Effector memory CD8-positive, alpha-beta T cell (primary cell): ENCODE measurements around the gene GPC6.

Source experiments
- ATAC-seq: fragments of 150-1000 bp; cut with Tn5 transposase; replicated peaks from 2 replicates; pipeline ENCODE4 v1.10.0; 2021; ENCODE audit warnings: mild to moderate bottlenecking, moderate library complexity
- DNase-seq, 3 experiments: peaks; one replicate each; pipeline ENCODE4 v3.0.0; 2021
- H3K27ac Mint-ChIP-seq, 2 donors: one replicate each; pipeline ENCODE4 v1.8.0; 2022; ENCODE audit warnings: mild to moderate bottlenecking in 2 of 2, mixed read lengths in 2 of 2, moderate library complexity in 2 of 2
- H3K27me3 Mint-ChIP-seq, 2 donors: one replicate each; pipeline ENCODE4 v1.8.0; 2022; ENCODE audit warnings: mixed read lengths in 2 of 2
- H3K36me3 Mint-ChIP-seq: one replicate; pipeline ENCODE4 v1.8.0; 2022; ENCODE audit warnings: mild to moderate bottlenecking, moderate library complexity, mixed read lengths; ENCODE audit not compliant: insufficient read depth
- H3K4me1 Mint-ChIP-seq, 2 donors: one replicate each; pipeline ENCODE4 v1.8.0; 2022; ENCODE audit warnings: low read depth in 2 of 2, mixed read lengths in 2 of 2
- H3K4me3 Mint-ChIP-seq, 2 donors: one replicate each; pipeline ENCODE4 v1.8.0; 2022; ENCODE audit warnings: mild to moderate bottlenecking in 2 of 2, mixed read lengths in 2 of 2, moderate library complexity in 2 of 2
- H3K9me3 Mint-ChIP-seq, 2 donors: one replicate each; pipeline ENCODE4 v1.8.0; 2022; ENCODE audit warnings: mixed read lengths in 2 of 2

The GPC6 gene

DNA sequence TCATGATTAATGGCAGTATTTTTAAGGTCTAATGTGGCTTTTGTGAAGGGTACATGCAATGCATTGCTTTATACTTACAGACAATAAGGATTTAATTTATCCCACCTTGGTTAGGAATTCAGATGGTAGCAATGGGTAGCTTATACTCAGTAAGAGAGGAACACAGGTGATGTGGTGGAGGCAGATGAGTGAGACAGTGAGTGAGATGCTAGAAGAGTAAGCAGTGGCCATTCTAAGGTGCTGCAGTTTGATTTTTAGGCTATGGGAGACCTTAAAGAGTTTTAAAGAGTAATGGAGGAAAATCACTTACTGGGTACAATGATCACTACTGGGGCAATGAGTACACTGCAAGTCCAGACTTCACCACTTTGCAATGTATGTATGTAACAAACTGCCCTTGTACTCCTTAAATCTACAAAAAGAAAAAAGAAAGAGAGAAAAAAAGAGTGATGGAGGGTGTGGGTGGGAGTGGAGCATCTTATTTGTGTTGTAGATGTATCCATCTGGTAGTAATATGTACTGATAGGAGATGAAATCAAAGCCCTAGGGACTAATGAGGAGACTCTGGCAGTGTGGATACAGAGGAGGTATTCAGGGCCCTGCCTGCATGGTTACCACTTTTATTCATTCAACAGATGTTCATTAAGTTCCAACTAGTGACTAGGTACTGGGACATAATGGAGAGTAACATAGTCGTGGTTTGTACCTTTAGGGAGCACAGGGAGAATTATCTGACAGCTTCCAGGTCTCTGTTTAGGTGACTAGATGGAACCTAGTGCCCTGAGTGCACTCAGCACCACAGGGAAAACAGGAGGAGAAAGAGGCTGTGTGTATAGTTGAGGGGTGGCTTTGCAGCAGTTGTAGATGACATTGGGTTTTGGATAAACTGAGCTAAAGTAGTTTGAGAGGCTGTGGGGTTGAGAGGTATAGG lies 99.0 kb downstream of the GPC6 start:
- Mint-ChIP-seq H3K27me3 (no peaks in the 10 kb centered on the region), H3K36me3 (no peaks in the 10 kb centered on the region), H3K9me3 (peaks cover 0 to 5% of the 10 kb centered on the region in 2 donors), H3K4me3 (no peak overlapping the region), H3K27ac (no peak overlapping the region), H3K4me1 (no peaks in the 10 kb centered on the region)
- ATAC-seq (no peak), DNase-seq (no peak)

DNA sequence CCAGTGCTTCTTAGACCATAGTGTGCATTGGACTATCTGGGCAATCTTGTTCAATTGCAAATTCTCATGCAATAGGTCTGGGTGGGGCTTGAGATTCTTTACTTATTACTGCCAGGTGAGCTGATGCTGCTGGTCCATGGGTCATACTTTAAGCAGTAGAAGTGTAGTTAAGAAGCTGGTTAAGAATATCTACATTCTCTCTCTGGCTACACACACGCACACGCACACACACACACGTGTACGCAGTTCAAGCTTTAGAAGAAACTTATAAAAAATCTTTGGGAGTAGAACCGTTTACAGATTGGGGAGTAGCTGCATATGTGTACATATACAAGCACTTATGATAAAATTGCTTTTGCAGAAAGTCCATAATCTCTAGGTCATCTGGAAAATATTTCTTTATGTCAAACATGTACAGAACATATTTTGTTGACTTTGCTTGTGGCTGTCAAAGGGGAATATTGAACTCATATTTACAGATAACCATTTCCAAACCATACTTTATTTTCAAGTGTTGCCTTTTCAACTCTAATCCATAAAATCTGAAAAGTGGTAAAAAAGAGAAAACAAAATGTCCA lies 99.7 kb downstream of the GPC6 start:
- H3K4me1 Mint-ChIP-seq = no peaks in the 10 kb centered on the region
- H3K27ac Mint-ChIP-seq = no peak overlapping the region
- no peak overlapping the region for H3K4me3 Mint-ChIP-seq
- no peaks in the 10 kb centered on the region for H3K36me3 Mint-ChIP-seq
- ATAC-seq (no peak), DNase-seq (no peak)
- H3K27me3 Mint-ChIP-seq = no peaks in the 10 kb centered on the region
- peaks cover 0 to 5% of the 10 kb centered on the region in 2 donors for H3K9me3 Mint-ChIP-seq

DNA sequence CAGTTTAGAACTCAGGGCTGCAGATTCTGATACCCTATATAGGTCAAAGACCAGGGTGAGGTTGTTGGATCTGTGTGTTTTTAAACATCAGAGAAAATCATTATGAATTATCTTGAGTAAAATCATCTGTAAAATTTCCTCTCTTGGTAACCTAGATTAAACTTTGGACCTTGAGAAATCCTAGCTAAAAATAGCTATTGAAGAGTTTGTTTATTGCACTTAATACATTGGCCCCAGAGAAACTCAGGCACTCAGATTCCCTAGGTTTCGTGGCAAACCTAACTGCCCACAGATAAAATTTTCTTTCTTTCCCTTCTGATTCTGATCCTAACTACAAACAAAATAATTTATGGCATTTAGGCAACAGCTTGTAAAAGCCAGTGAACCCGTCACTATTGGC lies 102.3 kb downstream of the GPC6 start:
- no peak overlapping the region for H3K27ac Mint-ChIP-seq
- DNase-seq = no peak
- no peaks in the 10 kb centered on the region for H3K4me1 Mint-ChIP-seq
- peaks cover 0 to 5% of the 10 kb centered on the region in 2 donors for H3K9me3 Mint-ChIP-seq
- no peaks in the 10 kb centered on the region for H3K27me3 Mint-ChIP-seq
- no peak overlapping the region for H3K4me3 Mint-ChIP-seq
- no peak for ATAC-seq
- no peaks in the 10 kb centered on the region for H3K36me3 Mint-ChIP-seq

DNA sequence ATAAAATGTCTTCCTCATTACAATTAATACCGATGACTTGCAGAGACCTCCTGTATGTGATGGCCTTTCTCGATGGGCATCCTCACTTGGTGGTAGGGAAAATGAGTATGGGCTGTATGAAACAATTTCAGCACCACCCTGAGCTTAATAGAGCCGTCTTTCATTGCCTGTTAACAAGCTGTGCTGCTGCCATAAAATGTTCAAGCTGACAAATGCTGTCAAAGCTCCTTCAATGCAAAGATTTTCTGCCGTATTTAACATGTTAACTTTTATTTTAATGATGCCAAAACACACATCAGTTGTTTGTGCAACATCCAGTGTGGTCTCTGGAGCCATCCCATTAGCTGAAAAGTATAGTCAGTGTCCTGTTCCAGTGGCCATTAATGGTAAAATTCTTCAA lies 110.1 kb downstream of the GPC6 start:
- Mint-ChIP-seq H3K4me3 (no peak overlapping the region), H3K9me3 (peaks cover 0 to 2% of the 10 kb centered on the region in 2 donors), H3K27me3 (no peaks in the 10 kb centered on the region), H3K4me1 (no peaks in the 10 kb centered on the region), H3K27ac (no peak overlapping the region), H3K36me3 (no peaks in the 10 kb centered on the region)
- no peak for DNase-seq
- ATAC-seq = no peak

DNA sequence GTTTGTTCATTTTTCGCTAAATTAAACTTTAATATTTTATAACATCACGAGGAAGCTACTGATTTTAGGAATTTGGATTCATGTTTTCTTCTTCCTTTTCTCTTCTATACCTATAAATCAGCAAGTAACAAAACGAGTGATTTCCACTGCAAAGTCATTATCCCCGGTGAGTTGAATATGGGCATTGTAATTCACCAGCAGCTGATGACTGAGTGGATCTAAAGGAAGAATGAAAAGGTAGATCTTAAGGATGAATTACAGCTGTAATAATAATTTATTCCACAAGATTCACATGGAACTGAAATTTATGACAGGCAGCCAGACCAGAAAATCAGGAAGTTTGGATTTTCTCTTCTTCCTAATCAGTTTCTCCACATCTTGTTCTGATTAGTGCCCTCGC lies 111.4 kb downstream of the GPC6 start:
- no peak for DNase-seq
- H3K27me3 Mint-ChIP-seq = no peaks in the 10 kb centered on the region
- no peaks in the 10 kb centered on the region for H3K36me3 Mint-ChIP-seq
- no peak overlapping the region for H3K27ac Mint-ChIP-seq
- no peak for ATAC-seq
- H3K4me3 Mint-ChIP-seq = no peak overlapping the region
- H3K9me3 Mint-ChIP-seq = peaks cover 0 to 7% of the 10 kb centered on the region in 2 donors
- H3K4me1 Mint-ChIP-seq = no peaks in the 10 kb centered on the region

DNA sequence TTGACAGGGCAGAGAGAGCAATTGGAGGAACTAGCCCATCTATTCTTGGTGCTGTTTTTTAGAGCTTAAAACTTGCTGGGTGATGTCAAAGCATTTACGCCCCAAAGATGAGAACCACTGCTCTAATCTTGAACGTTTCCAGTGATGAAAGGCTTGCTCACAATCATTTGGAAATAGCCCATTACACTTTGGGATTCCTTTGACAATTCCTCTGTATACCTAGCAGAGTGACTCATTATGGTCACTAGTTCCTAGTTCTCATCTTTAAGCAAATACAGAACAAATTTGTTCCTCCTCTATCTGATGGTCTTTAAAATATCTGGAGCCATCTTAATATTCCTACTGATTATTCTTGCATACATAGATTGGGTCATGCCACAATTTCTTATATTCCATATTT lies 112.3 kb downstream of the GPC6 start:
- Mint-ChIP-seq H3K9me3 (peaks cover 0 to 7% of the 10 kb centered on the region in 2 donors), H3K36me3 (no peaks in the 10 kb centered on the region), H3K27me3 (no peaks in the 10 kb centered on the region), H3K4me3 (no peak overlapping the region), H3K4me1 (no peaks in the 10 kb centered on the region), H3K27ac (no peak overlapping the region)
- ATAC-seq (no peak), DNase-seq (no peak)

DNA sequence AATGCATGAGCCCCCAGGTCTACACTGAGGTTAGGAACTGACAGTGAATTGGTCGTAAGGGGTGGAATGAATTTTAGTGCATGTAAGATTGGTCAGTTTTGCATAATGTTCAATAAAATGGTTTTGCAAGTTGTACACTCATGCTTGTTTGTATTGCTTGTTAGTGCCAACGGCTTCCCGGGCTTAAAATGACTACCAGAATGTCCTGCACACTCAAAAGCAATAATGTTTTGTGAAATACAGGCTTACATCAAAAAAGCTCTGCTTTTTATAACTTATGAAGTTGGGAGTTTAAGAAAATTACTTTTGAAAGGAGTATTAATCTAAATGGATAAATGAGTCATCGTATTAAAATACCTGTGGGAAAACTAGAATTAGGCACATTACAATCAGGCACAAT lies 112.9 kb downstream of the GPC6 start:
- Mint-ChIP-seq H3K36me3 (no peaks in the 10 kb centered on the region), H3K9me3 (peaks cover 3 to 7% of the 10 kb centered on the region in 2 donors), H3K27ac (no peak overlapping the region), H3K27me3 (no peaks in the 10 kb centered on the region), H3K4me1 (no peaks in the 10 kb centered on the region), H3K4me3 (no peak overlapping the region)
- DNase-seq (no peak), ATAC-seq (no peak)

DNA sequence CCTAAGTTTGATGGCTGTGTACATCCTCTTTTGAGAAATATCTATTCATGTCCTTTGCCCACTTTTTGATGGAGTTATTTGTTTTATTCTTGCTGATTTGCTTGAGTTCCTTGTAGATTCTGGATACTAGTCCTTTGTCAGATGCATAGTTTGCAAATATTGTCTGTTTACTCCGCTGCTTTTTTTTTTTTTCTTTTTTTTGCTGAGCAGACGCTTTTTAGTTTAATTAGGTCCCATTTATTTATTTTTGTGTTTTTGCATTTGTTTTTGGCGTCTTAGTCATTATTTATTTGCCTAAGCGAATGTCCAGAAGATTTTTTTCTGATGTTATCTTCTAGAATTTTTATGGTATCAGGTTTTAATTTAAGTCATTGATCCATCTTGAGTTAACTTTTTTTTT lies 114.9 kb downstream of the GPC6 start:
- peaks cover 5 to 6% of the 10 kb centered on the region in 2 donors for H3K9me3 Mint-ChIP-seq
- H3K27me3 Mint-ChIP-seq = no peaks in the 10 kb centered on the region
- no peaks in the 10 kb centered on the region for H3K36me3 Mint-ChIP-seq
- no peak for DNase-seq
- no peak overlapping the region for H3K4me3 Mint-ChIP-seq
- no peak overlapping the region for H3K27ac Mint-ChIP-seq
- ATAC-seq = no peak
- H3K4me1 Mint-ChIP-seq = no peaks in the 10 kb centered on the region

DNA sequence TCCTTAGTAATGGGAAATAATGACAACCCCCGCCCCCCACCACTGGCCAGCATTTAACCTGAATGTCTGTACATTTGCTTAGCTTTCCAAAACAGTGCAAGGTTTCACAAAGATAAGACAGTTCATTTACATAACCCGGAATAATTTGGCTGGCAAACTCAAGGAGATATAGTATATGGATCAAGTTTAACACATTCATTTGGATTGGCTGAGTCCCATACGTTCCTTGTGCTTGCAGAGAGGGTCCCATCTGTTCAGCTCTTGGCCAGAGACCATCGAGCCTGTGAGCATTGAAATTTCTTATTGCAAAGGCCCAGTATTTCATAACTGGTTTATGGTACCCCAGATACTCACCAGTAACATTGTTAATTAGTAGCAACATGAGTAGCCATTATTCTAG lies 116.5 kb downstream of the GPC6 start:
- Mint-ChIP-seq H3K27me3 (no peaks in the 10 kb centered on the region), H3K4me3 (no peak overlapping the region), H3K4me1 (no peaks in the 10 kb centered on the region), H3K9me3 (peaks cover 5 to 6% of the 10 kb centered on the region in 2 donors), H3K27ac (no peak overlapping the region), H3K36me3 (no peaks in the 10 kb centered on the region)
- no peak for ATAC-seq
- DNase-seq = no peak

DNA sequence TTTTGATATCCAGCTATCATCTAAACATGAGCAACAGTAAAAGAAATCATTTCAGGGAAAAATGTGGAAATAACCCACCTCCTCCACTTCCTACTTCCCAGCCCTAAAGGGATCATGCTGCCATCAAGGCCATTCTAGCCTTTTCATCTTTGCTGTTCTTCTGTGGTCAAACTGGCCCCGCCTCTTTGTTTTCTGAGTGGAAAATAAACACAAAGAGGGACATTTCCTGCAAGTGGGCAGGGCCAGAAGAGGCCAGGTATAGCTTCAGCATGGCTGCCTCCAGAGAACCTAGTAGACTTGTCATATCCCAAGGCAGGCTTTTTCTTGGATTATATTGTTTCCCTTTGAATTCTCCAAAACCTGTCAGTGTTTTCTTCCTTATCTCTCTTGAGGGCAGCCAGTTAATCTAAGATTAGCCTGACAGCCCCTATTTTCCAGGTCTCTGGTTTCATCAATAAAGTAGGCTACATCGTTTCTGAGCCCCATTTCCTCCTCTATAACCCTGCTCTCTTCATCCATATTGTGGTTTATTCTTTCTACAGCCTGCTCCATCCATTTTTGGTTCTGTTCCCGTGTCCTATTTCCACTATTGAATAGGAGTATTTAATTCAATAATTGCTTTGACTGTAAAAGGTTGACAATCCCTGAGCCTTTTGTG lies 117.6 kb downstream of the GPC6 start:
- no peaks in the 10 kb centered on the region for H3K4me1 Mint-ChIP-seq

DNA sequence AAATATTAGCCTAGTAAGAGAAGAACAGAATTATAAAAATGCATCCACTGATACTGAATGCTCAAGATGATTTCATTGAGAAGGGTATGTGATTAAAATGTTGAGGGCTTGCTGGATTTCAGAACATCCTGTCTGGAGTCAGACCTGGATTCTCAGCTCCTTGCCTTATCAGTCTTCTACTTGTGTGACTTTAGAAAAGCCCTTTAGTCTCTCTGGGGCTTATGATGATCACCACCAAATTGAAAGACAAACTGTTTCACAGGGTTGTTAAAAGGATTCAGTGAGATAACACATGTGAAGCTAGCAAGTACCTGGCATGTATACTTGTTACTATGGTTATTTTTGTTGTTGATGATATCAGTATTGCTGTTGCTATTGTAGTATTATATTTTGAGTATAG lies 118.4 kb downstream of the GPC6 start:
- Mint-ChIP-seq H3K4me3 (no peak overlapping the region), H3K27me3 (no peaks in the 10 kb centered on the region), H3K36me3 (no peaks in the 10 kb centered on the region), H3K4me1 (no peaks in the 10 kb centered on the region), H3K27ac (no peak overlapping the region), H3K9me3 (peaks cover 5 to 6% of the 10 kb centered on the region in 2 donors)
- no peak for ATAC-seq
- no peak for DNase-seq

More for the DNA sequence above, 117.6 kb downstream of the GPC6 start:
- no peaks in the 10 kb centered on the region for H3K27me3 Mint-ChIP-seq
- ATAC-seq = no peak
- H3K36me3 Mint-ChIP-seq = no peaks in the 10 kb centered on the region
- H3K9me3 Mint-ChIP-seq = peaks cover 5 to 6% of the 10 kb centered on the region in 2 donors
- no peak for DNase-seq
- no peak overlapping the region for H3K27ac Mint-ChIP-seq
- H3K4me3 Mint-ChIP-seq = no peak overlapping the region

DNA sequence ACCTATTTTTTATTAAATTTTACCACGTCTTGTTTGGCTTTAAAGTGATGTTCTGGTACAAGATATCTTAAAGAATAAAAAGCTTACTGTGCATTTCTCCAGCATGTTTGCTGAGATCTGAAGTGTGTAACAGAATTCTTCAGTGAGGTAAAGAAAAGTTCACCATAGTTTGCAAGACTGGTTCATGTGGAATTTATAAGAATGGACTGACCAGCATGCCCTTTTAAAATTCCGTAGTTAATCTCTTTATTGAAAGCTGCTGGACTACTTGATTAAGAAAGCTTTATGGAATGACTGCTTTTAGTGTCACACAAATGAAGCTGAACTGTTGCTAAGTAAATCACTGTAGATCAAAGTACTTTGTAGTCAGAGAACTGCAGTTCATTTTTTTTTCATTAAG lies 119.2 kb downstream of the GPC6 start:
- Mint-ChIP-seq H3K4me1 (no peaks in the 10 kb centered on the region), H3K9me3 (peaks cover 5 to 6% of the 10 kb centered on the region in 2 donors), H3K36me3 (no peaks in the 10 kb centered on the region), H3K4me3 (no peak overlapping the region), H3K27me3 (no peaks in the 10 kb centered on the region), H3K27ac (no peak overlapping the region)
- ATAC-seq (no peak), DNase-seq (no peak)

DNA sequence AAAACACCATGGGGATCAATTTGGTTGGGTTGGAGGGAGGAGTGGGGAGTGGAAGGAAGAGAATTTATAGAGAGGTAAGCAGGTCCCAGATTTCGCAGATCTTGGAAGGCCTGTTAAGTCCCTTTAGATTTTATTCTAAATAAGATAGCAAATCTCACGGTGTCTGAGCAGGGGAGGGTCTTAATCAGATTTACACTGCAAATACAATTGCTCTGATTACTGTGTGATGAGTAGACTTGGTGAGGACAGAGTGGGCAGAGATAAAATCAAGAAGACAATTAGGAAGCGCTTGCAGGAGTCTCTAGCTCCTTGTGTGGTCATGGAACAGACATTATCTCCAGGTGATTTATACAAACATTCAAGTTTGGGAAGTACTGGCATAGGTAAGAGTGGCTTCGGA lies 126.0 kb downstream of the GPC6 start:
- no peak for ATAC-seq
- no peaks in the 10 kb centered on the region for H3K4me1 Mint-ChIP-seq
- no peak for DNase-seq
- H3K27ac Mint-ChIP-seq = no peak overlapping the region
- H3K9me3 Mint-ChIP-seq = peaks cover 8 to 10% of the 10 kb centered on the region in 2 donors
- H3K4me3 Mint-ChIP-seq = no peak overlapping the region
- no peaks in the 10 kb centered on the region for H3K27me3 Mint-ChIP-seq
- H3K36me3 Mint-ChIP-seq = no peaks in the 10 kb centered on the region

DNA sequence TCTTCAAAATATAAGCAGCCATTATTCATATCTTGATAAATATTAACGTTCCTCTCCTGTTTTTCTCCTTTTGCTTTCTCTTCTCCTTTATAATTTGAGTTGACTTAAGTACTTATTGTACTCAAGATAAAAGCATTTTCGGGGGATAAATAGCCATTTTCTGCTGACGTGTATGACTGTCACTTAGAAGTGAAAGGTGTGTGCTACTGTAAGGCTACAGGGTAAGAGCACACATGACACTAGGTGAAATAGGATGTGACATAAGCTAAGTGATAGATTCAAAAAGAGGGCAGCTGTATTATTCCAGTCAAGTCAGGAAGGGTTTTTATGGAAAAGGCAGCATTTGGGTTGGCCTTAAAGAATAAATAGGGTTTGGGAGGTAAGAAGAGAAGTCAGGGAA lies 128.5 kb downstream of the GPC6 start:
- no peaks in the 10 kb centered on the region for H3K27me3 Mint-ChIP-seq
- DNase-seq (no peak), ATAC-seq (no peak)
- H3K9me3 Mint-ChIP-seq = peaks cover 8 to 10% of the 10 kb centered on the region in 2 donors
- H3K4me1 Mint-ChIP-seq = no peaks in the 10 kb centered on the region
- H3K36me3 Mint-ChIP-seq = no peaks in the 10 kb centered on the region
- H3K27ac Mint-ChIP-seq = no peak overlapping the region
- H3K4me3 Mint-ChIP-seq = no peak overlapping the region
